ENCODE measurements around the gene CYGB. TPM values are rescaled to one million over a fixed set of nuclear protein-coding genes. Genes with fewer than 3 reads are reported as not detected.

Gene CYGB
- total RNA-seq, 1 donor from 2014 or later, result 55.6 TPM

- DNase-seq (ENCODE audit: low spot score), result no peak
Observed at GRCh38 chr17:76501827-76502307, 35.6 kb downstream of the CYGB start.

- peak; percentile 97 for DNase-seq (ENCODE audit: low spot score)
Observed at GRCh38 chr17:76501018-76501826, 36.3 kb downstream of the CYGB start, which contains the start of gene RHBDF2. TSS of gene RHBDF2 (minus strand) at chr17:76501423. CDS start at chr17:76481524, 19,899 bp downstream.

GRCh38 chr17:76500747-76501017 is 36.8 kb downstream of the CYGB start:
- no peak for DNase-seq (ENCODE audit: low spot score)

- DNase-seq (ENCODE audit: low spot score), result no peak
Observed at GRCh38 chr17:76500074-76500746, 37.3 kb downstream of the CYGB start.

- no peak for DNase-seq (ENCODE audit: low spot score)
Observed at GRCh38 chr17:76499267-76499667, 38.2 kb downstream of the CYGB start.

- DNase-seq (ENCODE audit: low spot score), result no peak
Observed at GRCh38 chr17:76498876-76499251, 38.6 kb downstream of the CYGB start.

GRCh38 chr17:76497979-76498875 is 39.3 kb downstream of the CYGB start:
- DNase-seq (ENCODE audit: low spot score), result no peak

GRCh38 chr17:76497699-76497978 is 39.9 kb downstream of the CYGB start:
- DNase-seq (ENCODE audit: low spot score), result no peak

- no peak for DNase-seq (ENCODE audit: low spot score)
Observed at GRCh38 chr17:76496464-76496863, 41.0 kb downstream of the CYGB start.

- DNase-seq (ENCODE audit: low spot score), result no peak
Observed at GRCh38 chr17:76495663-76496400, 41.7 kb downstream of the CYGB start.

- DNase-seq (ENCODE audit: low spot score), result no peak
Observed at GRCh38 chr17:76493505-76494167, 43.9 kb downstream of the CYGB start.

GRCh38 chr17:76492989-76493501 is 44.5 kb downstream of the CYGB start:
- DNase-seq (ENCODE audit: low spot score), result no peak

- no peak for DNase-seq (ENCODE audit: low spot score)
Observed at GRCh38 chr17:76492123-76492988, 45.2 kb downstream of the CYGB start.

GRCh38 chr17:76491271-76492122 is 46.0 kb downstream of the CYGB start:
- no peak for DNase-seq (ENCODE audit: low spot score)

GRCh38 chr17:76490112-76490710 is 47.3 kb downstream of the CYGB start:
- no peak for DNase-seq (ENCODE audit: low spot score)

- no peak for DNase-seq (ENCODE audit: low spot score)
Observed at GRCh38 chr17:76487451-76488192, 49.9 kb downstream of the CYGB start.

GRCh38 chr17:76485569-76485968 is 51.9 kb downstream of the CYGB start:
- DNase-seq (ENCODE audit: low spot score), result no peak

All from mesenteric fat pad (tissue), 1 donor.